H1 (cell line): Measurements from ENCODE around the gene DMBT1.

Experiments
- EZH2 ChIP-seq: fragments of 200-600 bp; sonication (generic); IDR thresholded peaks from 2 replicates; pipeline ENCODE4 v1.7.1; 2012; ENCODE audit warnings: low read depth, mild to moderate bottlenecking, moderate library complexity, low read length, inconsistent platforms; ENCODE audit not compliant: severe bottlenecking
- HDAC6 ChIP-seq: IDR thresholded peaks from one replicate; pipeline ENCODE4 v1.7.1; 2012; ENCODE audit warnings: low read depth, mild to moderate bottlenecking, inconsistent platforms, low read length, moderate library complexity
- KDM1A ChIP-seq: fragments of 200-600, 300-600 bp; sonication (generic); IDR thresholded peaks from 2 replicates; pipeline ENCODE4 v1.7.1; 2016; ENCODE audit warnings: mild to moderate bottlenecking, low read length, borderline replicate concordance
- PHF8 ChIP-seq: fragments of 200-600 bp; sonication (generic); conservative IDR thresholded peaks from 2 replicates; pipeline ENCODE4 v1.7.1; 2012; ENCODE audit warnings: low read depth, mild to moderate bottlenecking, inconsistent platforms, low read length, moderate library complexity
- POLR2A ChIP-seq, 2 experiments: IDR thresholded peaks; 1 replicate in 1 of 2; 2 replicates in 1 of 2; pipeline ENCODE4 v1.6.1; 2011; ENCODE audit warnings: low read depth in 2 of 2, low read length in 2 of 2, mild to moderate bottlenecking in 2 of 2; ENCODE audit errors: control extremely low read depth in 1 of 2
- POLR2AphosphoS5 ChIP-seq: IDR thresholded peaks from 2 replicates; pipeline ENCODE4 v1.6.1; 2011; ENCODE audit warnings: low read depth, low read length
- RXRA ChIP-seq: IDR thresholded peaks from 2 replicates; pipeline ENCODE4 v1.6.1; 2011; ENCODE audit warnings: low read depth, mild to moderate bottlenecking, low read length, moderate library complexity; ENCODE audit not compliant: insufficient read depth
- TBP ChIP-seq: IDR thresholded peaks from 2 replicates; pipeline ENCODE4 v1.6.1; 2011; ENCODE audit warnings: low read depth, low read length, improper control_type of control experiment
- TCF12 ChIP-seq: IDR thresholded peaks from 2 replicates; pipeline ENCODE4 v1.6.1; 2011; ENCODE audit warnings: low read depth, mild to moderate bottlenecking, low read length
- TEAD4 ChIP-seq: IDR thresholded peaks from 2 replicates; pipeline ENCODE4 v1.6.1; 2012; ENCODE audit warnings: low read depth, low read length, inconsistent platforms, mixed read lengths
- ZNF274 ChIP-seq: IDR thresholded peaks from 2 replicates; pipeline ENCODE4 v1.7.0; 2012; ENCODE audit warnings: low read length, borderline replicate concordance; ENCODE audit errors: extremely low read depth
- TF ChIP-seq, protein P1 (sequence below), 3 experiments: IDR thresholded peaks; 1 replicate in 2 of 3; 2 replicates in 1 of 3; pipeline versions ENCODE4 v1.5.1 to v1.6.1; 2011; ENCODE audit warnings: low read length in 3 of 3, mild to moderate bottlenecking in 3 of 3, inconsistent platforms in 2 of 3, low read depth in 1 of 3, moderate library complexity in 1 of 3; ENCODE audit not compliant: insufficient read depth in 1 of 3; ENCODE audit errors: control extremely low read depth in 1 of 3

- TF ChIP-seq PHF8, result no peak
- no peak for TF ChIP-seq POLR2A (IDR thresholded peaks at IDR 0.05; ENCODE audit: control extremely low read depth in 1 of 2, low read depth in 2 of 2, low read length in 2 of 2)
- no peak for TF ChIP-seq RXRA
- no peak for TF ChIP-seq ZNF274
- no peak for TF ChIP-seq TBP
- TF ChIP-seq, protein P1, sequence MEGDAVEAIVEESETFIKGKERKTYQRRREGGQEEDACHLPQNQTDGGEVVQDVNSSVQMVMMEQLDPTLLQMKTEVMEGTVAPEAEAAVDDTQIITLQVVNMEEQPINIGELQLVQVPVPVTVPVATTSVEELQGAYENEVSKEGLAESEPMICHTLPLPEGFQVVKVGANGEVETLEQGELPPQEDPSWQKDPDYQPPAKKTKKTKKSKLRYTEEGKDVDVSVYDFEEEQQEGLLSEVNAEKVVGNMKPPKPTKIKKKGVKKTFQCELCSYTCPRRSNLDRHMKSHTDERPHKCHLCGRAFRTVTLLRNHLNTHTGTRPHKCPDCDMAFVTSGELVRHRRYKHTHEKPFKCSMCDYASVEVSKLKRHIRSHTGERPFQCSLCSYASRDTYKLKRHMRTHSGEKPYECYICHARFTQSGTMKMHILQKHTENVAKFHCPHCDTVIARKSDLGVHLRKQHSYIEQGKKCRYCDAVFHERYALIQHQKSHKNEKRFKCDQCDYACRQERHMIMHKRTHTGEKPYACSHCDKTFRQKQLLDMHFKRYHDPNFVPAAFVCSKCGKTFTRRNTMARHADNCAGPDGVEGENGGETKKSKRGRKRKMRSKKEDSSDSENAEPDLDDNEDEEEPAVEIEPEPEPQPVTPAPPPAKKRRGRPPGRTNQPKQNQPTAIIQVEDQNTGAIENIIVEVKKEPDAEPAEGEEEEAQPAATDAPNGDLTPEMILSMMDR (IDR thresholded peaks at IDR 0.05; ENCODE audit: control extremely low read depth in 1 of 3, insufficient read depth in 1 of 3, low read depth in 1 of 3, low read length in 3 of 3), result no peak
- TF ChIP-seq EZH2, result no peak
- no peak for TF ChIP-seq HDAC6
- TF ChIP-seq POLR2AphosphoS5, result no peak
- no peak for TF ChIP-seq KDM1A
- no peak for TF ChIP-seq TEAD4
- TF ChIP-seq TCF12, result no peak
These were observed 16.7 kb upstream of the DMBT1 start for GRCh38 chr10:122543676-122544445.
